ENCODE results near the gene KYAT1. TPM values are rescaled to one million over a fixed set of nuclear protein-coding genes. Genes with fewer than 3 reads are reported as not detected.

The KYAT1 gene
- total and polyA plus RNA-seq, 2 of the 8 experiments (the other 6 are each of a cell fraction or from before 2014, with no cell fraction given), result 30.4 to 42.2 TPM

DNA sequence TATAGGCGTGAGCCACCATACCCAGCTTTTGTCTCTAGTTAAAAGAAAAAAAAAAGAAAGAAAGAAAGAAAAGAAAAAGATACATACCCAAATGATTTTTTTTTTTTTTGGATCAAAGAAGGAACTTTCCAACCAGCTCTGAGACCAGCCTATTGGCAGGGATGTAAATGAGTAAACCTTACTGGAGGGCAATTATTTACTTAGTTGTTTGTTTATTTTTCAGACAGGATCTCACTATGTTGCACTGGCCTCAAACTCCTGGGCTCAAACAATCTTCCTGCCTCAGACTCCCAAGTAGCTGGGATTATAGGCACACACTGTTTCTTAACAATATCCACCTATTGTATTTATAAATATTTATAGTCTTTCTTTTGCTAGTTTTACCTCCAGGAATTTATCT, 41.2 kb downstream of the KYAT1 start (continued):
- TF ChIP-seq NANOG (IDR thresholded peaks at IDR 0.05; ENCODE audit: insufficient read depth, low read depth, low read length, poor library complexity, severe bottlenecking) (no peak), ZNF274 (IDR thresholded peaks at IDR 0.05; ENCODE audit: borderline replicate concordance, extremely low read depth, low read length) (no peak), CREB1 (IDR thresholded peaks at IDR 0.05) (no peak), PHF8 (conservative IDR thresholded peaks at IDR 0.05; ENCODE audit: low read depth, low read length) (no peak), CEBPB (IDR thresholded peaks at IDR 0.05; ENCODE audit: low read depth, low read length) (no peak), SIRT6 (IDR thresholded peaks at IDR 0.05; ENCODE audit: low read length) (no peak)
- TF ChIP-seq, protein P1, sequence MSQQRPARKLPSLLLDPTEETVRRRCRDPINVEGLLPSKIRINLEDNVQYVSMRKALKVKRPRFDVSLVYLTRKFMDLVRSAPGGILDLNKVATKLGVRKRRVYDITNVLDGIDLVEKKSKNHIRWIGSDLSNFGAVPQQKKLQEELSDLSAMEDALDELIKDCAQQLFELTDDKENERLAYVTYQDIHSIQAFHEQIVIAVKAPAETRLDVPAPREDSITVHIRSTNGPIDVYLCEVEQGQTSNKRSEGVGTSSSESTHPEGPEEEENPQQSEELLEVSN (IDR thresholded peaks at IDR 0.05), result no peak

Measured in H1 (cell line).